MCF 10A (cell line): ENCODE results near the gene FLT1. TPM values are rescaled to one million over a fixed set of nuclear protein-coding genes. Genes with fewer than 3 reads are reported as not detected.

Experiments
- BruUV-seq: library from RNA; stranded (reverse); fragments of 400-500 nt; replicated peaks from 2 replicates; lab custom pipeline; 2021; lab: Mats Ljungman, UMichigan
- CTCF ChIA-PET: fragments of 300-600 bp; sonication (Branson Sonifier 250); formaldehyde crosslinking; extraction: SDS; loops from one replicate; lab custom pipeline; 2021; ENCODE audit warnings: antibody characterized with exemption, inconsistent platforms; lab: Yijun Ruan, JAX
- POLR2A ChIA-PET: fragments of 300-600, 350-650 bp; sonication (Branson Sonifier 250); formaldehyde crosslinking; extraction: SDS; loops from one replicate; lab custom pipeline; 2020; ENCODE audit warnings: antibody characterized with exemption, inconsistent platforms; lab: Yijun Ruan, JAX
- DNase-seq: peaks from one replicate; pipeline ENCODE4 v3.0.0-alpha.2; 2018; ENCODE audit not compliant: unreplicated experiment
- H3K27ac Mint-ChIP-seq: one replicate; pipeline ENCODE4 v1.8.0; 2022; ENCODE audit warnings: mild to moderate bottlenecking, low read depth, mixed read lengths; ENCODE audit not compliant: unreplicated experiment
- H3K27me3 Mint-ChIP-seq: one replicate; pipeline ENCODE4 v1.8.0; 2022; ENCODE audit warnings: mixed read lengths; ENCODE audit not compliant: insufficient read depth, unreplicated experiment
- H3K36me3 Mint-ChIP-seq: one replicate; pipeline ENCODE4 v1.8.0; 2022; ENCODE audit warnings: mild to moderate bottlenecking, moderate library complexity, mixed read lengths; ENCODE audit not compliant: insufficient read depth, unreplicated experiment
- H3K4me1 Mint-ChIP-seq: one replicate; pipeline ENCODE4 v1.8.0; 2022; ENCODE audit warnings: mixed read lengths; ENCODE audit not compliant: insufficient read depth, unreplicated experiment
- H3K4me3 Mint-ChIP-seq: one replicate; pipeline ENCODE4 v1.8.0; 2022; ENCODE audit warnings: mild to moderate bottlenecking, moderate library complexity, mixed read lengths; ENCODE audit not compliant: unreplicated experiment
- H3K9me3 Mint-ChIP-seq: one replicate; pipeline ENCODE4 v1.8.0; 2022; ENCODE audit warnings: mixed read lengths; ENCODE audit not compliant: unreplicated experiment
- intact Hi-C: fragments of 100-400 bp; cut with micrococcal nuclease; formaldehyde crosslinking; loops from 2 replicates; pipeline ENCODE4 v1.14.1; 2022
- total RNA-seq: library from RNA; stranded (reverse); gene quantifications from 2 replicates; pipeline ENCODE4 v1.2.3, GENCODE V29; 2022
- TF ChIP-seq, protein P1 (sequence below): fragments of 200-600 bp; IDR thresholded peaks from one replicate; pipeline ENCODE4 v1.8.0; 2022; ENCODE audit warnings: antibody characterized with exemption, mild to moderate bottlenecking; ENCODE audit not compliant: unreplicated experiment

The FLT1 gene
- total RNA-seq, 1 experiment from 2014 or later: not detected

DNA sequence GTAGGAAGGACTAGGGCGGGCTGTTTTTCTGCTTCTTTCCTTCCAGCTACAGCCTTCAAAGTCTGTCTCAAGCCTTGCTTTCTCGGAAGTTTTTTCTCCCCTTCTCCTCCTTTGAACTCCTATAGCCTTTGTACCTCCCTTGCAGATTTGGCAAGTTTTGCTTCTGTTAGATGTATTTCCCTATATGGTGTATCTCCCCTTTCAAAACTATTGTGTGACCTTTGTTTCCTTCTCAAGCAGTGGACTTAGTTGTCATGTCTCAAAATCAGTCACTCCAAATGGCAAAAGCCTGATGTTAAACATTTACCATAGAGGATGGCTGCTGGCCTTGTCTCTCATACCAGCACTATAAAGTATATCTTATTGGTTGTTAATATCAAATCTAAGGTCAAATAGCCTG, 152.7 kb downstream of the FLT1 start:
- ChIA-PET CTCF (interaction anchor here (1.0 kb wide), 1 partner anchor 17 kb away, joined by 3 read pairs; no protein-coding TSS in a partner anchor), POLR2A (no interaction called here)
- no TSS peak for BruUV-seq
- H3K27me3 Mint-ChIP-seq: peaks cover 16% of the 10 kb centered on the region
- intact Hi-C loops: no loop called here
- peaks cover 16% of the 10 kb centered on the region for H3K4me1 Mint-ChIP-seq
- no peak overlapping the region for H3K27ac Mint-ChIP-seq
- H3K36me3 Mint-ChIP-seq: no peaks in the 10 kb centered on the region
- H3K4me3 Mint-ChIP-seq: no peak overlapping the region
- TF ChIP-seq, protein P1, sequence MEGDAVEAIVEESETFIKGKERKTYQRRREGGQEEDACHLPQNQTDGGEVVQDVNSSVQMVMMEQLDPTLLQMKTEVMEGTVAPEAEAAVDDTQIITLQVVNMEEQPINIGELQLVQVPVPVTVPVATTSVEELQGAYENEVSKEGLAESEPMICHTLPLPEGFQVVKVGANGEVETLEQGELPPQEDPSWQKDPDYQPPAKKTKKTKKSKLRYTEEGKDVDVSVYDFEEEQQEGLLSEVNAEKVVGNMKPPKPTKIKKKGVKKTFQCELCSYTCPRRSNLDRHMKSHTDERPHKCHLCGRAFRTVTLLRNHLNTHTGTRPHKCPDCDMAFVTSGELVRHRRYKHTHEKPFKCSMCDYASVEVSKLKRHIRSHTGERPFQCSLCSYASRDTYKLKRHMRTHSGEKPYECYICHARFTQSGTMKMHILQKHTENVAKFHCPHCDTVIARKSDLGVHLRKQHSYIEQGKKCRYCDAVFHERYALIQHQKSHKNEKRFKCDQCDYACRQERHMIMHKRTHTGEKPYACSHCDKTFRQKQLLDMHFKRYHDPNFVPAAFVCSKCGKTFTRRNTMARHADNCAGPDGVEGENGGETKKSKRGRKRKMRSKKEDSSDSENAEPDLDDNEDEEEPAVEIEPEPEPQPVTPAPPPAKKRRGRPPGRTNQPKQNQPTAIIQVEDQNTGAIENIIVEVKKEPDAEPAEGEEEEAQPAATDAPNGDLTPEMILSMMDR: no peak
- no peaks in the 10 kb centered on the region for H3K9me3 Mint-ChIP-seq
- DNase-seq: no peak

DNA sequence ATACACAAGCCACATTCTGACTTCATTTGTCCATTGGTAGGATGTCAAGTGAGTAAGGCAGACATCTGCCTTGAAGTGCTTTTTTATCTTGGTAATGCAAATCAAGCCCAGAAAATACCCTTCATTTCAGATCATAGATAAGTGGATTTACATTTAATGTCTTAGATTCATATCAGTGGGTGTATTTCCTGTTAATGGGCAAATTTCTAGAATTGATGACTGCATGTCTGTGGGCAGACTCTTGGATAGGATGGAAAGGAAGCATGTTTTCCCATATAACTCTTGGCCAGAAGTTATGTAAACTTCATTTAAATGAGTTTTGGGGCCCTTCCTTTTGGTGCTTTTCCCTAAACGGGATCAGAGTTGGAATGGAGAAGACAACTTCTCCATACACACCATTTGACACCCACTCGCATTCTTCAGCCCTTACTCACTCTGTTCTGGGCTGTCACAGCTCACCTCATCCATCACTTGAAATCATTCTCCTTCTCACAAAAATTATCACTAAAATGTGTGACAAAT, 154.6 kb downstream of the FLT1 start:
- POLR2A ChIA-PET: no interaction called here
- Mint-ChIP-seq H3K4me3 (no peak overlapping the region), H3K9me3 (no peaks in the 10 kb centered on the region), H3K4me1 (peaks cover 16% of the 10 kb centered on the region), H3K27ac (no peak overlapping the region), H3K36me3 (no peaks in the 10 kb centered on the region), H3K27me3 (peaks cover 4% of the 10 kb centered on the region)
- TF ChIP-seq, protein P1: no peak
- intact Hi-C loops: no loop called here
- CTCF ChIA-PET: interaction anchor here (0.6 to 1.1 kb wide), 4 partner anchors 15 to 34 kb away, joined by 3 to 6 read pairs (median 3); no protein-coding TSS in a partner anchor
- BruUV-seq: no TSS peak
- peak; percentile 4 for DNase-seq

DNA sequence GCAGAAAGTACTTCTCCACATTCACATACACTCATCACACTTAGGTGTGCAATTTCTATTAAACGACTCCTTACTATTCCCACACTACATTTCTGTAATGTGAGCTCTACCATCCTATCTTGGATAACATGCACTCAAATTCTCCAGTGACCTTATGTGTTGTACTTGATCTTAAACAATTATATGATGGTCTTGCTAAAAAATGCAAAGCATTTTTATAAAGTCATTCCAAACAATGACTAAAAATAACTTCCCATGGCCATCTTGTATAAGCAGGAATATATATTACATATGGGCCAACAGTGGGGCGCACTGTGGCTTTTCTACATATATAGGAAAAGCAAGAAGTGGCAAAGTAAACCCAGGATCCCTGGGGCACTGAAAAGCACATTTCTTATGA, 155.5 kb downstream of the FLT1 start:
- Mint-ChIP-seq H3K27me3 (no peaks in the 10 kb centered on the region), H3K4me1 (peaks cover 16% of the 10 kb centered on the region), H3K36me3 (no peaks in the 10 kb centered on the region), H3K27ac (no peak overlapping the region), H3K9me3 (no peaks in the 10 kb centered on the region), H3K4me3 (no peak overlapping the region)
- TF ChIP-seq, protein P1: no peak
- BruUV-seq: no TSS peak
- ChIA-PET CTCF (interaction anchor here (0.9 kb wide), 1 partner anchor 14 kb away, joined by 3 read pairs; no protein-coding TSS in a partner anchor), POLR2A (interaction anchor here (0.6 kb wide), 1 partner anchor 36 kb away, joined by 3 read pairs; no protein-coding TSS in a partner anchor)
- intact Hi-C loops: no loop called here
- no peak for DNase-seq

DNA sequence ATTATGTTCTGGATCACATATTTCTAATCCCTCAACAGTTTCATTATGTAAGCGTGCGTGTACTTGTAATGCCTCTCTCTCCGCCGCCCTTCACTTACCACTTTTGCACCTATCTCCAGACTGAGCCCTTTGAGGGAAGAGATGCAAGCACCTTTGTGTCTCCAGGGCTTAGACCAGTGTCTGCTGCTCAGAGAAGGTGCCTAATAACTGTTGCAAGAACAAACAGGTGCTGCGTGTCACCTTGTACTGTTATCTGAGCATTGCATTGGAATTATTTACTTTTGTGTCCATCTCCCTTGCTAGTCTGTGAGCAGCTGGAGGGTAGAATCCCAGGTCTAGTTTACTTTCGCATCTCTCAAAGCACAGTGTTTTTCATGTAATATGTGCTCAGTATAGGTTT, 156.2 kb downstream of the FLT1 start:
- CTCF ChIA-PET: no interaction called here

More for the DNA sequence above, 156.2 kb downstream of the FLT1 start:
- Mint-ChIP-seq H3K27me3 (no peaks in the 10 kb centered on the region), H3K27ac (no peak overlapping the region), H3K4me1 (peaks cover 16% of the 10 kb centered on the region), H3K36me3 (no peaks in the 10 kb centered on the region), H3K9me3 (no peaks in the 10 kb centered on the region), H3K4me3 (no peak overlapping the region)
- intact Hi-C loops: no loop called here
- no TSS peak for BruUV-seq
- POLR2A ChIA-PET: no interaction called here
- no peak for DNase-seq
- TF ChIP-seq, protein P1: no peak
